Caki2 (cell line): ENCODE results near the gene NAT10. TPM values are rescaled to one million over a fixed set of nuclear protein-coding genes. Genes with fewer than 3 reads are reported as not detected.

ENCODE experiments used
- DNase-seq: peaks from one replicate; pipeline ENCODE4 v3.0.0-alpha.2; 2015; ENCODE audit warnings: low read depth
- in situ Hi-C: cut with HindIII; loops from 2 replicates; pipeline ENCODE4 v1.10.0; 2016; ENCODE audit warnings: low sequenced_read_pairs, low pct_unique_long_range_greater_than_20kb, mixed read lengths
- total RNA-seq: library from RNA; depleted of rRNA; stranded (reverse); fragments of >200 nt; shearing (Covaris generic); gene quantifications from 2 replicates; pipeline ENCODE4 v1.2.3, GENCODE V29; 2014; ENCODE audit warnings: low replicate concordance

NAT10 gene
- total RNA-seq, 1 experiment from 2014 or later = 35.6 TPM

DNA sequence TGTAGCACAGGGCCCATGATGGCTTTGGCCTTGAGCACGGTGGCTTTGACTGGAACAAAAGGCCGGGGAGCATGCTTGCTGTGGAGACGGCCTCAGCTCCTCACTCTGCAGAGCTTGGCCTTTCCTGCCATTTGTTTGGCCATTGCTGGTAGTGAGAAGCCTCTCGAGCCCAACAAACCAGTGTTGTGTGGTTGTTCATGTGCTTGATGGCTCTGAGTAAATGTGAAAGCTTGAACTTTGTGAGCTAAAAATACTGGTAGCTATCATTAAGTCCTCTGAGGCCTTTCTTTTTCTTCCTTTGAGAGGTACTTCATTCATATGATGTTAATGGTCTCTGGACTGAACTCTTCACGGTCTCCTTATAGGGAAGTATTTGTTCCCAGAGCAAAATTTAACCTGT lies 39.6 kb downstream of the NAT10 start:
- no peak for DNase-seq
- in situ Hi-C loops = no loop called here

DNA sequence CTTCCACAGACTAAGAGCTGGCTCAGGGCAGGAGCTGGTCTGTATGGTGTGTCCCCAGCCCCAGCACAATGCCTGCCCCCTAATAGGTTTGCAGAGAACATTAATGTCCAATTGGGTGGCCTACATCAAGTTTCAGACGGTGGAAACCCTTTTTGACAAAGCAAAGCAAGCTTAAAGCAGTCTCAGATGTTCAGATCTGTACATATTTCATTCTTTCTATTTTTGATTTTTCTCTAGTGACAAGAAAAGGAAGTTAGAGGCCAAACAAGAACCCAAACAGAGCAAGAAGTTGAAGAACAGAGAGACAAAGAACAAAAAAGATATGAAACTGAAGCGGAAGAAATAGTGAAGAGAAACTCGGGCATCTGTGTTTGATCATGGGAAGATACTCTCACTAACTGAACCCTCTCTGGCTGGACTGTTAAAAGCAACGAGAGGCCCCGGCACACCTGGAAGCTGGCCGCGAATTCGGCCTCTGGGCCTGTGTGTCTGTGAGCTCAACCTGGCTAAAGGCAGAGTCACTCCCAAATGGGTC lies 40.5 kb downstream of the NAT10 start:
- DNase-seq = no peak
- in situ Hi-C loops = no loop called here

DNA sequence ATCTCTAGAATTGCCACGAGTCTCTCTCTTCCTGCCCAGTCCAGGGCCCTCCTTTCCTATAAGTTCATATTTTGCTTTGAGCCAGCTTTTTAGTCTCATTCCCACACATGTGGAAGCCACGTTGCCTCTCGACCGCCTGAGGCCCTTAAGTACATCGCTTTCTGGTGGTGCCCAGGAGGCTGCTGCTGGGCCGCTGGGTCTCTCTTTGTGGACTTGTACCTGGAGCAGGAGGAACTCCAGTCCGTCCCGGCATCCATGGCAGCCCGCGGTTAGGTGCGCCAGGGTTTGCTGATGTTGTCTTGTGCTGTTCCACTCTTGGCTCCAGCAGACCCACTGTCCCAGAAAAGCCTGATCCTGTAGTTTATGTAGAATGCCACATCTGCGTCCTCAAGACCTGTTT lies 41.0 kb downstream of the NAT10 start:
- in situ Hi-C loops = no loop called here
- no peak for DNase-seq

DNA sequence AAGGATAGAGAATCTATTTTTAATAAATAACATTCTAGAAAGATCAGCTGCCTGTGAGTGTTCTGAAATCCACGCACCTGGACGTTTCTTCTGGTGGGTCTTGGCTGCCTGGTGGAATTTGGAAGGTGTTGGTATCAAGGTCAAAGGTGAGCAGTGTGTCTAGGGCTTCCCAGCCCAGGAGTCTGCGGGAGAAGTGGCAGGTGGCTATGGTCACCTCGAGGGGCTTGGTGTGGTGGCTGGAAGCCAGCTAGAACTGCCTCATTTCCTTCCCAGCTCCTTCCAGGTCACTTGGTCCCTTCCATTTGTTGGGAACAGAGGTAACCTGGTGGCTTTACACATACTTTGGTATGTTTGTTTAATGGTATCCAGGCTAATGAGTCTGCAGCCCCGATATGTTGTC lies 41.4 kb downstream of the NAT10 start:
- in situ Hi-C loops = no loop called here

DNA sequence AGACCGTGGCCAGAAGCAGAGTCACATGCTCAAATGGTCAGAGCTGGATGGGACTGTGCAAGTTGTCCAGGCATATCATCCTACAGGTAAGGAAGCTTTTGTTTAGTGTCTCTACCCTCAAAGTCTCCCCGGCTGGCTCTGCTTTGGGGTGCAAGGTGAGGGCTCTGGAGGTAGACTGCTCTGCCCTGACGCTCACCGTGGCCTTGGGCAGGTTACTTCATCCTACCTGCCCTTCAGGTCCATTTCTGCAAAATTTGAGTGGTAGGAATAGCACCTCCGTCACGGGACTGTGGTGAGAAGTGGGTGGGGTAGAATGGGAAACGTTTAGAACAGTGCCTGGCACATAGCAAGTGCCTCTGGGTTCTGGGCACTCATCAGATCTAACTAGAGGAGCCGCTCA lies 42.2 kb downstream of the NAT10 start:
- in situ Hi-C loops = no loop called here
- DNase-seq = no peak

More for the DNA sequence above, 41.4 kb downstream of the NAT10 start:
- DNase-seq = no peak

DNA sequence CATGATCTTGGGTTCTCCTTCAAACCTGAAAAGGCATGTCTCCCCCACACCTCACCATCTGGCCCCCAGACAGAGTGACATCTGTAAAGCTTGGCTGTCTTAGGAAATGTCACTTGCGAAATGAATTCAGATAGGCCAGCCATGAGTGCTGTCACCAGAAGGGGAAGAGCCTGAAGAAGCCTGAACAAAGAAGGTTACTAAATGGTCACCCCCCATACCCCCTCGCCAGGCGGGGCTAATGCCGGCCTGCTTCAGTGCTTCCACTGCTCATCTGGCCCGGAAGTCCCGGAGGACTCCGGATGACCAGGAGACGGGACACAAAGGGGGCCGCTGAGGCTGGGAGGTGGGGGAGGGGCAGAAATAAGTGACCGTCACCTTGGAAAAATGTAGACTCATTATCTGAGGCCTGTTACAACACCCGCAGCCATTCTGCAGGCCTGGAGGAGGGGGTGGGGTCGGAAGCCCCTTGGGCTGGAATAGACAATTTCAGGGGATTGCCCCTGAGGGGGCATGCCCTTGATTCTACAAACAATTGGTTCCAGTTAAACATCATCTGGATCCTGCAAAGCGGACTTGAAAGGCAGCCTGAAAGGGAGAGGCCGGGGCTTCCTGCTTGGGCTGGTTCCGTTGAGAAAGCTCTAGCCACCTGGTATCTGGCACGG lies 43.2 kb downstream of the NAT10 start:
- in situ Hi-C loops = no loop called here
- DNase-seq = no peak

DNA sequence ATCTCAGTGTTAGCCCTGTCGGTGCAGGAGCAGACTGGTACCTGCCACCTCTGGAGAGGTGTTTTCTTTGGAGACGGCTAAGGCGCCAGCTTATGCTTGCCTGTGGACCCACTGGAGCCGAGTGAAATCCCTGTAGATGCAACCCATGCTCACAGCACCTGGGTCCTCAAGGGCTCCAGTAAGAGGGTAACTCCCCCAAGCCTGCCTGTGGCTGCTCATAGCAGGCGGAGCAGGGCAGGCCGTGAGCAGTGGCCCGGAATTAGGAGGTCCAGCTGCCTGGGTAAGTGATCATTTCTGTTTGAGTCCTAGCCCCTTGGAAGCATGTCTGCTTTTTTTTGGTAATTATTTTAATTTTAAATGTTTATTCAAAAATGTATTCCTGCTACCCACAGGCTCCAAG lies 43.8 kb downstream of the NAT10 start:
- DNase-seq = no peak
- in situ Hi-C loops = no loop called here

DNA sequence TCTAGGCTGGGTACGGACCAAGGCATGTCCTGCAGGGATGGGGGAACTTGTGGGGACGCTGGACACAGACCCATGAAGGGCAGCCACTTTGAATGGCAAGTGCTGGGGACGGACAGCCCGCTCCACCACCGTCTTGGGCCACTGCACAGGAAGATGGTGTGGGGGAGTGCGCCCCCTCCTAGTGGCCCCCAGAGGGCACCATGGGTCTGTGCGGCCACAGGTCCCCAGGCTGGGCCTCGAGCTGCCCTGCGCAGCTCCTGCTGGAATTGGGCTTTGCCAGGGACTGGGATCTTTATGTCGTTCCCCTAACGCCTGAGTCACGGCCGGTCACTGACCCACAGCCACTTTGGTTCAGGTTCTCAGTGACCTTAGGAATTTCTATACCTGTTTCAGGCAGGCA lies 44.4 kb downstream of the NAT10 start:
- DNase-seq = no peak
- in situ Hi-C loops = no loop called here

DNA sequence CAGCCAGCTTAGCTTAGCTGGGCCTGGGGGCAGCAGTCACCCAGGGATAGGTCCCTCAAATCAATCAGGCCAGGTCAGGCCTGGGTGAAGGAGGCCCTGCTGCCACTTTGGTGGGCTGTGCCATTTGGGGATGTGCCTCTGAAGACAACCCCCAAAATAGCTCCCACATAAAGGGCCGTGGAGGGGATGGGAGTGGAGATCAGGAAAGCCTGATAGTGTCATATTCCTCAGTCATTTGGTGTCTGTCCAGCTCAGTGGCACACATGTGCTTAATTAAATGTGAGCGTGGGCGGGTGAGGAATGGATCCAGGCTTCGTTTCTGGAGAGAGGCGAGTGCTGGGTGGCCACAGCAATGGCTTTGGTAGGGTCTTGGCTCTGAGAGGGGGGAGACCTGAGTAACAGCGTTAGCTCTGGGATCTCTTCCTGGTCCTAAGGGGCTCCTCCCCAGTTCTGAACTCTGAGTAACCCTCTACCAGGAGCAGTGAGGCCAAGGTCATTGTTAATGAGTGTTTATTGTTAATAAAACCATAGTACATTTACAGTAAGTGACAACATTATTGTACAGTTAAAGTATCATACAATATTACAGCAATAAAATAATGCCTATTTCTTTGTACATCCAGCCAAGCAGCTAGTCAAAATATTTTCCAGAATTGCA lies 45.2 kb downstream of the NAT10 start:
- in situ Hi-C loops = no loop called here
- DNase-seq = no peak

DNA sequence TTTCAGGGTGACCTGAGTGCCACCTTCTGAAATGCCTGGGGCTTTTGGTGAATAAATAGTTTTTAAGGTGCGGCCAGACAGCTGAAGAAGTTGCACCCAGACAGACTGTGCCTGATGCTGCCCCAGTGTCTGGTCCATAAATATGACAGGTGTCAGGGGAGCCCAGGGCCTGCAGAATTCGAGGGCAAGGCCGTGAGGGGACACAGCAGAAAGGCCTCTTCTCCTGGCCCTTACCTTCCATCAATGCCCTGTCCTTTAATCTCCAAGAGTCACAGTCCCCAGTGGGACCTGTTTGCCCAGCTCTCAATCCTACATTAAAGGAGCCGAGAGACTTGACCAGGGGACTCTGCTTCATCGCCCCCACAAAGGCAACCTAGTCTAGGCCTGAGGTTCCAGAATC lies 45.7 kb downstream of the NAT10 start:
- in situ Hi-C loops = no loop called here
- no peak for DNase-seq

DNA sequence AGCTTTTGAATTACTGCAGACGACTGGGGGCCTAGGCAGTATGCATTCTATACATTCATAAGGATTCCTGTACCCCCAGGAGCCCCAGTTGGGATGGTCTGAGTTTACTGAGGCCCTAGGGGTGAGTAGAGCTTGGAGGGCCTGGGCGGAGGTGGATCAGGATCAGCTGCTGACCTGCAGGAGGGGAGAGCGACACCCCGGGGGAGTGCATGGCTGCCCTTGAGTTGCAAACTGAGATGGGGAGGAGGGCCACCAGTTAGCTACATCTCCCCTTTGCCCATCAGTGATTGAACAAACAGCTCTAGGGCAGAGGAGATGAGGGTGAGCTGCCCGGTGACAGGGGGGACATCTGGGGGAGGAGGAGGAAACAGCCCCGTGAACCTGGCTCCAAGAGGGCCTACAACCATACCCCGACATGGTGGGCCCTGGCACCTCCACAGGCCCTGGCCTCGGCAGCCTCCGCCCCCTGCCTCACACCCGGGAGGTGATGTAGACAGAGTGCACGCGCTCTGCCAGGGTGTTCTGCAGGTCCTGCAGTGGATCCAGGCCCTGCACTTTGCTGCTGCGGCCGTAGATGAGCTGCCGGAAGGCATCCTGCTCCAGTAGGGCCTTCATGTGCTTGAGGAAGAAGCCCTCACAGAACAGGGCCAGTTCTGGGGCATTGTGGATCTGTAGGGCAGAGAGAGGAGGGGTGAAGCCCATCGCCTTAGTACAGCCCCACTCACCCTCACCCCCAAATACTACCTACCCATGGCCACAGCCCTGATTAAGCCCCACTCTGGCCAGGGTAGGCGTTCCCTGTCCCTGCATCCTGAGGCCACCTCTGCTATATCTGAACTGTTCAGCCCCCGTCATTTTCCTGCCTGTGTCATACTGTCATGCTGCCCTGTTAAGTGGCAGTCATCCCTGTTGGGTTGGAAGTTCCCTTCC lies 46.8 kb downstream of the NAT10 start:
- in situ Hi-C loops = no loop called here
- no peak for DNase-seq

DNA sequence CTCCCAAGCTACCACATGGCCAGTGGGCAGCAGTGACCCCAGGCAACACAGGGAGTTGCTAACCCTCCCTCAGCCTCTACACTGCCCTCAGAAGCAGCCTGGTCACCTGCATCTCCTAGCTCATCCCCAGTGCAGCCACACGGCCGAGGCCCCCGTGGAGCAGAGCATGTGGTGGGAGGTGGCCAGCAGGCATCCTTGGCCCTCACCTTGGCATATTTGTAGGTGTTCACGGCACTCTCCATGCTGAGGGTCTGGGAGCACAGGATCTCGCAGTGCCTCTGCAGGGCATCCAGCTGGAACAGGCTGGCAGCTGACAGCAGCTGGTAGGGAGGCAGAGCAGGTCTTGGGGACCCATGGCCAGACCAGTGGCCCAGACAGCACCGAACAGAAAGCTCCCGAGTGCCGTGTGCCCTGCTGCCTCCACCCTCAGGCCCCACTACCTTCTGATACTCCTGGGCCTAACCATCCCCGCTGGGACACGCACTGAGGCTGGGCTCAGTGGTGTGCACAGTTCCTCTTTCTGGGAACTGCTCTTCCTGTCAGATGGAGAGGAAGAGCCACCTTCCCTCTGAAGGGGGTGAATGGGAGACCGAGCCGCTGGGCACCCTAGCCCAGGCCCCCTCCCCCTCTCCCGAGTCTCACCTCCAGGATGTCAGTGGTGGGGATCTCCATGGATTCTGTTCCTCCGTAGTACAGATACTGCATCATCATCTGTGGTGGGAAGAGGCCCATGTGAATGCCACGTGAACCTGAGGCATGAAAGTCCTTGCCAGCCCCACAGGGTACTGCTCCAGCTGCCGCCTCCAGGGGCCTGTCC lies 48.8 kb downstream of the NAT10 start:
- in situ Hi-C loops = no loop called here

DNA sequence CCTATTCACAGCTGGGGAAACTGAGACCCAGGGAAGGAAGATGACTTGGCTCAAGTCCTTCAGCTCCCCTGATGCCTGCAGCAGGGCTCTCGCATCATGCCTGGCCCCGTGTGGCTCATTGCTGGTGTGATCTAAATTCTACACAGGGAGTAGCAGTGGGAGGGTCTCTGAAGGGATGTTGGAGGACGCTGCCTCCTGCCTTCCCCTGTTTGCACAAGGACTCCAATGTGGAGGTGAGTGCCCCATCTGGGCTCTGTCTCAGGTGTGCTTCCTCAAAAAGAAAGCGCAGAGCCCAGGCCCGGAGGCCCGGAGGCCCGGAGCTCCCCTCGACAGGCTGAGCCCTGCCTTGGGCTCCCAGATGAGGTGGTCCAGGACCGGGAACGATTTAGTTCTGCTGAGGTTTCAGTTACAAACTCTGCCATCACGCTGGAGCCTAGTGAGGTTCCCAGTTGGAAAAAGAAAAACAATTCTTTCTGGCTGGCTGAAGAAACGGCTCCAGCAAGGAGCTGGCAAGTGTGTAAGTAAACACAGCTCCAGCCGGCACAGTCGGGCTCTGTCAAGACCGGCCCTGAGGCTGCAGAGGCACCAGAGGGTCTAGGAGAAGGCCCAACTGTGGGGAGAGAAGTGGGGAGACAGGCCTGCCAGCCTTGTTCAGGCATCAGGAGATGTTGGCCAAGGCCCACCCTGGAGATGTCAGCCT lies 49.8 kb downstream of the NAT10 start:
- in situ Hi-C loops = no loop called here
- DNase-seq = no peak

More for the DNA sequence above, 48.8 kb downstream of the NAT10 start:
- no peak for DNase-seq

DNA sequence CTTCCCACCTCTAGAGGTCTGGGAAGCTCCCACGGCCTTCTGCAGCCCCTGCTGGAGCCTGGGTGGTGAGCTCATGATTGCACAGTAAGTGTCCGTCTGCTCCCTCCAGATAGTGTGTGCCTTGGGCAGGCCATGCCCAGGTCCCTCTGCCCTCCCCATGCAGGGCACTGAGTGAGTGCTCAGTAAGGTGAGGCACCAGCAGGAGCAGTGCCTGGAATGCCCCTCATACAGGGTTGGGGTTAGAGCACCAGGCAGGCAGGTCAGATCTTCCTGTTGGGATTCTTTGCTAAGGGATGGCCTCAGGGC lies 50.3 kb downstream of the NAT10 start:
- in situ Hi-C loops = no loop called here

DNA sequence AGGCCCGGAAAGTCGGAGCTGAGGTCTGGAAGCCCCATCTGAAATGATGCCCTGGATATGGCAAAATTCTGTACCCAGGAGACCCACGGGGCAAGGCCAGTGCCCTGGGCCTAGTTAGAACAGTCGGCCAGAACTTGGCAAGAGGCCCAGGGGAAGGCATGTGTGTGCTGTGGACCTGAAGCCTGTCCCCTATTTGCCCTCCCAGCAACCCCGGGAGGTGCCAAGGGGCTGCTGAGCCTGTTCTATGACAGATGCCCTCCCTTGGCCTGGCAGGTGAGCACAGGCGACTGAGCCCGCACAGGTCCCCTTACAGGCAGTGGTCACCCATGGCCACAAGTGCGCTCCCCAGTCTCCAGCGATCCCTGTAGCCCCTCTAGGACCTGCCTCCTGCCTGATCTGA lies 51.7 kb downstream of the NAT10 start:
- DNase-seq = no peak
- in situ Hi-C loops = no loop called here

More for the DNA sequence above, 50.3 kb downstream of the NAT10 start:
- DNase-seq = no peak

DNA sequence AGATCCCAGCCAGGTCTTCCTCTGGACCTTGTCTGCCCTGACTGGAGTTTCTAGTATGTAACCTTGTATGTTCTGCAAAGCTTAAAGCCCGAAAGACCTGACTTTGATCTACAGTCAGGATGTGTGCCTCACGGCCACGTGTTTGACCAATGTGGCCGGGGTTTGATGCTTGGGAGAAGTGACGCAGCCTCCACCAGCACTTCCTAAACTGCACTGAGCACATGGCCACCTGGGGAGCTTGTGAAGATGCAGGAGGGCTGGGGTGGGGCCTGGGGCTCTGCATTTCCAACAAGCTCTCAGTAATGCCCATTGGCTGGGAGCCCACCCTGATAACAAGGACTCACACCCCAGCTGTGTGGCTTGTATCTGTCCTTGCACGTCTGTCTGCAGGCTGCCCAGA lies 53.2 kb downstream of the NAT10 start:
- in situ Hi-C loops = no loop called here

DNA sequence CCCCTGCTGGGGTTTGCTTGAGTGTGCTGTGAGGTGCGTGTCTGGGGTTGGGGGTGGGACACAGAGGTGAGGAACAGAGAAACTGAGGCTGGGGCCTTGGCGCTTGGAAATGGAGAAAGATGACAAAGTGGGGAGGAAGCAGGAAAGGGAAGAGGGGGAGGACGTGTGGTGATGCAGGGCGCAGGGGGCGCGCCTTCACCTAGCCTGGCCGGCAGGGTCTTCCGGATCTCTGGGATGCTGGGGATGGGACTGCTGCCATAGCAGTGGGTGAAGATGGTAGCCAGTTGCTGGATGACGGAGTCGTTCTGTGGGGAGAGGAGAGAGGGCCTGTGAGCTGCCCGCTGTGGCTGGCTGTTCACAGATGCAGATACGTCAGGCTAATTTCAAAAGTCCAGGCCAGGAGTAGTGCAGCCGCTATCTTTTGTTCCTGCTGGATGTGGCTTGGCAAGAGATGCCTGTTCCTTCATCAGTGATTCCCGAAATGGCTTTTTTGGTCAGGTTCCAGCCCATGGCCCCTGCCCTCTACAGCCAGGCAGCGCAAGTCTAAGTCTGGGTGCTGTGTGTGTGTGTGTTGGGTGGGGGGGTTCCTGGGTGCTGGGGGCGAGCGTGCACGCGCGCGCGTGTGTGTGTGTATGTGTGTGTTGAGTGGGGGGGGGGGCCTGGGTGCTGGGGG lies 54.8 kb downstream of the NAT10 start:
- in situ Hi-C loops = no loop called here

More for the DNA sequence above, 53.2 kb downstream of the NAT10 start:
- no peak for DNase-seq

More for the DNA sequence above, 54.8 kb downstream of the NAT10 start:
- no peak for DNase-seq
